Stimulated activated naive CD4-positive, alpha-beta T cell (primary cell): ENCODE data around the gene RPP25L.

Experiments used
- DNase-seq, 6 experiments: peaks; one replicate each; lab custom pipeline; 2025; lab: John Stamatoyannopoulos, UW

Gene RPP25L

GRCh38 chr9:34585946-34586669 lies 25.8 kb downstream of the RPP25L start:
- DNase-seq: no peak

- no peak for DNase-seq
Measured at GRCh38 chr9:34584970-34585369, 26.9 kb downstream of the RPP25L start.

GRCh38 chr9:34582787-34583186 lies 29.1 kb downstream of the RPP25L start:
- DNase-seq: no peak

GRCh38 chr9:34581318-34581717 lies 30.6 kb downstream of the RPP25L start:
- no peak for DNase-seq

DNA sequence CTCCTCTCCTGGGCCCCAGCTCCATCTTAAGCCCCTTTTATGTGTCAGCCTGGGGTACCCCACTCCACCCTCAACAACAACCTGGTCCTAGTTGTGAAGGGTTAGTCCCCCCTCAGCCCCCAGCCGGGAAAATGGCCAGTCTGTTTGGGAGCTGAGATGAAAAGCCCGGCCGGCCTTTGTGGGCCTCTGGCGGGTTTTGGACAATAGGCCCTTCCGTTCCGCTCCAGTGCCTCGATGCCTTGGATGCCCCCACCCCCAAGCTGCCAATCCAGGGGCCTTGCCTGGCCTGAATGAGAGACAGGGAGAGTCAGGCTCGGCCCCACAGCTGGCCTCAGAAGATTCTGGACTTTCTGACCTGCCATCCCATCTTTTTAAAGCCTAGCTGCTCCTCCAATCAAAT lies 31.5 kb downstream of the RPP25L start:
- DNase-seq: no peak

DNA sequence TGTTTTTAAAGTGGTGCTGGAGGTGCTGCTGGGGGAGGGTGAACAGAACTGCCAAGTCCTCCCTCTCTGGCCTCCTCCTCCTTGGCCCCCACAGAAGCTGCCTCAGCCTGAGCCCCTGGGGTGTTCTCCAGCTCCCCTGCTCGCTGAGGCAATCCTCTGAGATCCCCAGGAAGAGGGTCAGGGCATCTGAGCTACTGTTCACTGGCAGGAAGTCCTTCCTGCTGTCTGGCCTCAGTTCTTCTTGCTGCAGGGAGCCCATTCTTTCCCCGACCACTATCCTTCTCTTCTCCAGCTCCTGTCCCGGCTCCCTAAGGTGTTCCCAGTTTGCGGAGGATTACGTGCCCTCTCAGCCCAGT lies 32.1 kb downstream of the RPP25L start:
- DNase-seq: no peak

- no peak for DNase-seq
Measured at GRCh38 chr9:34579104-34579807, 32.6 kb downstream of the RPP25L start.

- DNase-seq: no peak
Measured at GRCh38 chr9:34578241-34579103, 33.4 kb downstream of the RPP25L start.

DNA sequence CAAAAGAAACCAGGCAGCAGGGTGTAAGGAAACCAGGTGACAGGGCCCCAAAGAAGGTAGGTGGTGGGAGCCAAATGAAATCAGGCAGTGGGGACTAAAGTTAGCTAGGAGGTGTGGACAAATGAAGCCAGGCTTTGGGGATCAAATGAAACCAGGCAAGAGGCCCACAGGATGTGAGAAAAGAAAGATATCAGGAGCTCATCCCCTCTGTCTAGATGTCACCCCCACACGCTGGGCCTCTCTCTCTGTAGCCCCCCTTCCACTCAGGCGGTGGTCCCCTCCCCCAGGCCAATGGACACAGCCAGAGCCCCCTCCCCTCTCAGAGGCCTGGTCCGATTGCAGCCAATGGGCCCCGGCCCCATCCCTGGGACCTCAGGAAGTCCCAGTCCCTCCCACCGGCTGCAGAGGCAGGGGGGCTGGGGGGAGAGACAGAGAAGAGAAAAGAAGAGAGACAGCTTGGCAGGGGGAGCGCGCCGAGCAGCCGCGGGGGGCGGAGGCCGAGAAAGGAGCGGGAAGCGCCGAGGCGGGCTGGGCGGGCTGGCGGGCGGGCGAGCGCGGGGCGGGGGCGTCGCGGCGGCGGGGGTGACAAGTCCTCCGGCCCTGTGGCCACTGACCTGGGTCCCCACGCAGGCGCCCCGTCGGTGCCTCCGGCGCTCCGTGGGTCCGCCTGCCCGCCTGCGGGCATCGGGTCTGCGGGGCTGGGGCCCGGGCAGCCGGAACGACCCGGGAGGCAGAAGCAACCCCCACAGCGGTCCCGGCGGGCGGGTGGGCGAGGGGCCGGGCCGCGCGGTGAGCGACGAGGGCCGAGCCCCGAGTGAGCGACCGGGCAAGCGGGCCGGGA lies 34.3 kb downstream of the RPP25L start:
- DNase-seq: no peak

DNA sequence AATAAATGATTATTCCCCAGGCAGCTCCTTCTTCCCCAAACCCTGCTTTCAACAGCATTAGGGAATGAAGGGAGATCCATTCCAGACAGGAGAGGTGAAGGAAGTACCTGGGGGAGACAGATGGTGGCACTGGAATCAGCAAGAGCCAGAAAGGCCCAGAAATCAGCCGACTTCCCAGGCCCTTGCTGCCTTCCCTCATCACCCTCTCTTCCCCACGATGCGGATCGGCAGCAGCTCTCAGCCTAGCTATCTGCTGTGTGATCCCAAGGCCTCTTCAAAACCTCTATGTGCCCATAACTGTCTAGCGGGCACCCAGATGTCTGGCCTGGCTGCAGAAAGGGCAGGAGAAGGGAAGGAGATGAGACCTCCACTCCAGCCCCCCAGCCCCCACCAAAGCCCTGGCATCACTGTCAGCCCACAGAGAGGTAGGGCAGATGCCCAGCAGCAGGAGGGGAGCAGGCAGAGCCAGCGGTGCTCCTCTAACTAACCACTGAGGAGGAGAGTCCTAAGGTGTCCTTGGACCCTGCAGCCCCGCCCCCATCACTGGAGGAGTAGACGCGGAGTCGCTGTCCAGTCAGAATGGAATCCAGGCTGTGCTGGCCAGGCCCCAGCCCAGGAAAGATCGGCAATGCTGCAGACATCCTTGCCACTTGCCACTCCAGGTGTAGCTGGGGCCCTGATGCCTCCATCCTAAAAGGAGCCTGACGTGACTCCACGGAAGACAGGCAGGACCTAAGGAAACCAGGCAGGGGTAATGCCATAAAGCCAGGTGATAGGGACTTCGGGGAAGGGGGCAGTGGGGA lies 35.1 kb downstream of the RPP25L start:
- no peak for DNase-seq

DNA sequence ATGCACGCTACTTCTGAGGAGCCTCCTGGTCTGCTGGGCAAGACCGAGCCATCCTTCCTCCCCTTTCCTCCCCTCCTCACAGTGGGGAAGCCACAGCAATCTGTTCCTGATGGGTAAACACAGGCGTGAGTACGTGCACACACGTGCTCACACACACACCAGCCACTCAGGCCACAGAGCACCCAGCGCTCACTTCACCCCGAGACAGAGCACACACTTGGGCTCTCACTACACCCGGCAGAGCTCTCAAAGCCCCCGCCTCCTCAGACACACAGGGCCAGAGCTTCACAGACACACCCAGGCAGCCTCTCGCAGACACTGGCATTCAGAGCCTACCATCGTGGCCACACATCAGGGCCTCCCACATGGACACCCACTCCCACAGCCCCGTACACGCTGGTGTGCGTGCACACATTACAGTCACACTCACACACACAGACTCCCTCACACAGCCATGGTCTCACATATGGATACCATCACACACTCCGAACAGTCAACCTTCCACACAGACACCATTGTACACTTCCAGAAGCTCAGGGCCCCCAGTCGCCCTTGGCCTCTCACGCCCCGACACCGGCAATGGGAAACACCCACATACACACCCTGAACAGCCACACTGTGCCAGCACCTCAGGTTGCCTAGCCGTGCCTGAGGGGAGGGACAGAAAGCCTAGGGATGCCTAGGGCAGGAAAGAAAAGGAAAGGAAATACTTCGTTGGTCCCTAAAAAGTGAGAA lies 35.9 kb downstream of the RPP25L start:
- DNase-seq: no peak

- no peak for DNase-seq
Measured at GRCh38 chr9:34575241-34575640, 36.7 kb downstream of the RPP25L start.

DNA sequence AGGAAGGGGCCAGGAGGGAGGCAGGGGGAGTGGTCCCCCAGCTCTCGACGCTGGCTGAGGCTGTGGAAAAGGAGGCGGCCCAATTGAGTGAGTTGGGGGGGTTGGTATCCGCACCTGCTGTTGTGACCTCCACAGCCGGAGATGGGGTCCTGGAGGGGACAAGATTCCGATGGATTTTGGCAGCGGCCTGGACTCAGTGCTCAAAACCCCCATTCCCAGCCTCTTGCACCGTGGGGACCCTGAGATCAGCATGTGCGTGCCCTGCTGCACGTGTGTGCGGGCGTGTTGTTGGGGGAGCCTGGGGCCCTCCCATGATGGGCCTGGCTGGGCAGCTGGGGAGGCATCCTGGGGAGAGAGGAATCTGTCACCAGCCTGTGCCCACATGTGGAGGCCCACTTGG lies 37.3 kb downstream of the RPP25L start:
- no peak for DNase-seq

DNA sequence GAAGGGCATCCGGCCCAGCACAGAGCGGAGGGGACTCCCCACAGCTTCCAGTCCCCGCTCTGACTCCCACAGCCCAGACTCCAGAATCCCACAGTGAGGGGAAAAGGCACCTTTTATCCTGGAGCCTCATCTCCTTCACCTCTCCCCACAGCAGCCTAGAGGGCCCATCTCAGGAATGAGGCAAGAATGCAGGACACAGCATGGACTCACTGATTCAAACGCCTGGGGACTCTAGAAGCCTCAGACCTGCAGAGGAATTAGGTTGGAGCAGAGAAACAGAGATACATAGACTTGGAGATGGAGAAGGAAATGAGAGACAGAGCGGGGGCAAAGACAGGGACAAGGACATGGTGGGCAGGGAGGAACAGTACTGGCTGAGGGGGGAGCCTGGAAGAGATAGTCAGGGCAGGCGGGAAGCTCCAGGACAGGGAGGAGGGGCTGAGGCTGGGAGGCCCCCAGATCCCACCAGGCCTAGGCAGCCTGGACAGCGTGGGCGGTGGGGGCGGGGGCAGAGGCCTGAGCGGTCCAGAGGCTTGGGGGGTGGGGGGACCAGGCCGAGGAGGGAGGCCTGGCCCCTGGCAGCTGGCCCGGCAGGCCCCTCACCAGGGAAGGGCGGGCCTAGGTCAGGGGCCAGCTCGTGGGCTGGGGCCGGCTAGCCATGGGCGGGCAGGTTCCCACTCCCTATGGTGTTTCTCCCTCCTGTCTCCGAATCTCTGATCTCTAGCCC lies 38.1 kb downstream of the RPP25L start:
- DNase-seq: no peak

DNA sequence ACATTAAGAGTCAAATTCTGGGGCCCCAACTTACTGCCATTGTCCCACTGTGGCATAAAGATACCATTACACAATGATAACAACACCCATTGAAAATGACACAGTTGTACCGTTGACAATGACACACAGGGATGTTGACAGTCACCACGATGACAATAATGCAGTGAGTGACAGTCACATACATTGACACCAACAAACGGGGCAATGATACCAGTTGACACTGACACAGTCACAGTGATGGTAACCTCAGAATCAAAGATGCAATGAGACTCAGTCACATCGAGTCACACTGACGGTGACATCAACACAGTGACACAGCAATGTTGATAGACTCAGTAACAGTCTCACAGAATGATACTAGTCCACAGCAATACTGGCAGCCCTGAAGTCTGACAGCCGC lies 39.3 kb downstream of the RPP25L start:
- DNase-seq: no peak

DNA sequence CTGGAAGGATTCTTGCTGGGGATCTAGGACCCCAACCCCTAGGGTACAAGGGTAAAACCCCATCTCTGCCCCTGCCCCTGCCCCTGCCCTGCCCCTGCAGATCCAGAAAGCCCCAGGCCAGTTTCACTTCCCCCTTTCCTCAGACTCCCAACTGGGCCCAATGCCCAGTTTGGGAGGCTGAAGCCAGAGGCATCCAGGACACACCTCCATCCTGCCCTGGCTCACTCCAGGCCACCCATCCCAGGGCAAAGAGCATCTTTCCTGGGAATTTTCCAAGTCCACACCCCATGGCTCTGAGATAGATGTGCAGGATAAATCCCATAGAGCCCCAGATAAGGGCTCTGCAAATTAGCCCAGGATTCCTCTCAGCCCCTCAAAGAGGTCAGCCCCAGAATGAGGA lies 39.8 kb downstream of the RPP25L start:
- DNase-seq: no peak

DNA sequence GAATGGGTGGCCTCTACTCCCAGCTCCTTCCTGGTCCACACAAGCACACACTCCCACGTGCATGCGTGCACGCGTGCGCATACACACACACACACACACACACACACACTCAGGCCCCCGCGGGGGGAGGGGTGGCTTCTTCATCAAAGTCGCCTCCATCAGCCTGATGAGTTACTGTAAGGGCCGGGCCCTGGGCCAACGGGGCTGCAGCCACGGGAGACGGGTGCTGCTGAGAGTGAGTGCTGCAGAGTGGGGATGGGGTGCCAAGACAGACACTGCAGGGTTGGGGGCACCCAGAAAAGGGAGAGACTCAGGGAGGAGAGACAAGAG lies 40.5 kb downstream of the RPP25L start:
- no peak for DNase-seq

GRCh38 chr9:34570809-34571480 lies 41.0 kb downstream of the RPP25L start:
- no peak for DNase-seq

- DNase-seq: no peak
Measured at GRCh38 chr9:34570376-34570775, 41.5 kb downstream of the RPP25L start.
